OCI-LY3 (cell line): ENCODE data around the gene SCAP.

Experiments
- EZH2phosphoT487 ChIP-seq: fragments of 200-600 bp; shearing (Covaris generic); IDR thresholded peaks from 2 replicates; pipeline ENCODE4 v1.6.1; 2018; ENCODE audit warnings: antibody characterized with exemption, mixed run types, low read depth
- TF ChIP-seq, protein P1 (sequence below): fragments of 200-600, 300-600 bp; sonication (generic); IDR thresholded peaks from 2 replicates; pipeline ENCODE4 v1.5.1; 2014; ENCODE audit warnings: antibody characterized with exemption, low read length, low read depth

GRCh38 chr3:47420511-47421484 is 54.9 kb downstream of the SCAP start:
- TF ChIP-seq, protein P1, sequence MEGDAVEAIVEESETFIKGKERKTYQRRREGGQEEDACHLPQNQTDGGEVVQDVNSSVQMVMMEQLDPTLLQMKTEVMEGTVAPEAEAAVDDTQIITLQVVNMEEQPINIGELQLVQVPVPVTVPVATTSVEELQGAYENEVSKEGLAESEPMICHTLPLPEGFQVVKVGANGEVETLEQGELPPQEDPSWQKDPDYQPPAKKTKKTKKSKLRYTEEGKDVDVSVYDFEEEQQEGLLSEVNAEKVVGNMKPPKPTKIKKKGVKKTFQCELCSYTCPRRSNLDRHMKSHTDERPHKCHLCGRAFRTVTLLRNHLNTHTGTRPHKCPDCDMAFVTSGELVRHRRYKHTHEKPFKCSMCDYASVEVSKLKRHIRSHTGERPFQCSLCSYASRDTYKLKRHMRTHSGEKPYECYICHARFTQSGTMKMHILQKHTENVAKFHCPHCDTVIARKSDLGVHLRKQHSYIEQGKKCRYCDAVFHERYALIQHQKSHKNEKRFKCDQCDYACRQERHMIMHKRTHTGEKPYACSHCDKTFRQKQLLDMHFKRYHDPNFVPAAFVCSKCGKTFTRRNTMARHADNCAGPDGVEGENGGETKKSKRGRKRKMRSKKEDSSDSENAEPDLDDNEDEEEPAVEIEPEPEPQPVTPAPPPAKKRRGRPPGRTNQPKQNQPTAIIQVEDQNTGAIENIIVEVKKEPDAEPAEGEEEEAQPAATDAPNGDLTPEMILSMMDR: peak; percentile 94
- TF ChIP-seq EZH2phosphoT487: no peak
